ENCODE measurements around the gene CAPN13.

CAPN13 gene

DNA sequence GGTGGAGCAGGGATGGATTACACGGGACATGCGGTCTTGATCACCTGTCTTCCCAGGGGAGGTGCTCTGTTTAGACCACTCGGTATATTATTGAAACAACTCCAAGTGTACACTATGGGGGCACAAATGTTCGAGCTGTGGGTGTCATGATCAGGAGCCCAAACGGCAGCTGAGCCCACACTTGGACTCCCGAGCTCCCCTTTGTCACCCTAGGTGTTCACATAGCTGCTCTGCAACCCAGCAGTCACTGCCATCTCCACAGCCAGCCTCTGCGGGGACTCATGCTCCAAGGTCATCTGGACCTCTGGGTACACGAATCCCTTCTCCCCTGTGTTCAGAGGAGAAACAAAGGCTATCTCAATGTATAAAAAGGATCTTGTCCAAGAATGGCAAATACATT, 46.0 kb downstream of the CAPN13 start:
- no peak for TF ChIP-seq MAX (IDR thresholded peaks at IDR 0.05)
- TF ChIP-seq YY1 (IDR thresholded peaks at IDR 0.05; ENCODE audit: low read depth) = no peak
- no peak for TF ChIP-seq EP300 (IDR thresholded peaks at IDR 0.05; ENCODE audit: borderline replicate concordance)
- TF ChIP-seq TAF1 (IDR thresholded peaks at IDR 0.05; ENCODE audit: low read depth) = no peak
- no peak for TF ChIP-seq RAD21 (IDR thresholded peaks at IDR 0.05; ENCODE audit: low read depth)
- no peak for TF ChIP-seq ZBTB7A (IDR thresholded peaks at IDR 0.05; ENCODE audit: low read depth)
- no peak for TF ChIP-seq REST (IDR thresholded peaks at IDR 0.05; ENCODE audit: low read depth)
- TF ChIP-seq CREB1 (IDR thresholded peaks at IDR 0.05; ENCODE audit: low read depth) = no peak
- no peak for TF ChIP-seq EGR1 (IDR thresholded peaks at IDR 0.05)
- no peak for TF ChIP-seq NFIC (IDR thresholded peaks at IDR 0.05)
- no peak for TF ChIP-seq TCF12 (IDR thresholded peaks at IDR 0.05; ENCODE audit: low read depth)
- TF ChIP-seq CEBPB (IDR thresholded peaks at IDR 0.05) = no peak
- TF ChIP-seq FOXM1 (IDR thresholded peaks at IDR 0.05; ENCODE audit: borderline replicate concordance, low read depth) = no peak

GRCh38 chr2:30759481-30759880, 47.8 kb downstream of the CAPN13 start:
- TF ChIP-seq NFIC (IDR thresholded peaks at IDR 0.05) (no peak), TCF12 (IDR thresholded peaks at IDR 0.05; ENCODE audit: low read depth) (no peak), REST (IDR thresholded peaks at IDR 0.05; ENCODE audit: low read depth) (no peak)
- TF ChIP-seq, protein P1, sequence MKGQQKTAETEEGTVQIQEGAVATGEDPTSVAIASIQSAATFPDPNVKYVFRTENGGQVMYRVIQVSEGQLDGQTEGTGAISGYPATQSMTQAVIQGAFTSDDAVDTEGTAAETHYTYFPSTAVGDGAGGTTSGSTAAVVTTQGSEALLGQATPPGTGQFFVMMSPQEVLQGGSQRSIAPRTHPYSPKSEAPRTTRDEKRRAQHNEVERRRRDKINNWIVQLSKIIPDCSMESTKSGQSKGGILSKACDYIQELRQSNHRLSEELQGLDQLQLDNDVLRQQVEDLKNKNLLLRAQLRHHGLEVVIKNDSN (IDR thresholded peaks at IDR 0.05) = no peak

GRCh38 chr2:30758191-30758651, 49.0 kb downstream of the CAPN13 start:
- TF ChIP-seq ZBTB7A (IDR thresholded peaks at IDR 0.05; ENCODE audit: low read depth) (no peak), CREB1 (IDR thresholded peaks at IDR 0.05; ENCODE audit: low read depth) (no peak), YY1 (IDR thresholded peaks at IDR 0.05; ENCODE audit: low read depth) (no peak), EGR1 (IDR thresholded peaks at IDR 0.05) (no peak), RAD21 (IDR thresholded peaks at IDR 0.05; ENCODE audit: low read depth) (no peak), TEAD4 (IDR thresholded peaks at IDR 0.05) (no peak), EP300 (IDR thresholded peaks at IDR 0.05; ENCODE audit: borderline replicate concordance) (no peak), REST (IDR thresholded peaks at IDR 0.05; ENCODE audit: low read depth) (no peak), NFIC (IDR thresholded peaks at IDR 0.05) (no peak), MAX (IDR thresholded peaks at IDR 0.05) (no peak), TCF12 (IDR thresholded peaks at IDR 0.05; ENCODE audit: low read depth) (no peak), FOXM1 (IDR thresholded peaks at IDR 0.05; ENCODE audit: borderline replicate concordance, low read depth) (no peak), TAF1 (IDR thresholded peaks at IDR 0.05; ENCODE audit: low read depth) (no peak), CEBPB (IDR thresholded peaks at IDR 0.05) (no peak)
- TF ChIP-seq, protein P1 (IDR thresholded peaks at IDR 0.05) = no peak

DNA sequence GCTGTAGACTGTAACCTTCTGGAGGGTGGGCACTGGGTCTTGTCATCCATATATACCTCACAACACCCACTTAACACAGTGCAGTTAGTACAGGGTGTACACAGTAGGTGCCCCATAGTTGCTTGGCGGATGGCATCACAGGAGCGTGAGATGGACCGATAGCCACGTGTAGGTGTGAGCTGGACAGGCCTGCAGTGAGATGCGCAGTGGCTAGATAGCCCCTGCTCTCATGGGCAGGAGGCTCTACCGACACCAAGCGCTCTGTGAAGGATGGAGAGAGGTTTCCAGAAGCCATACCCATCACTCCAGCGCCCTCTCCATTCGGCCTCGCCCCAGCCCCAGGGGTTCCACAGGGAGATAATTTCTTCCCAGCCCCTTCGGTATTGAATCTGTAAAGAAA, 49.5 kb downstream of the CAPN13 start:
- TF ChIP-seq CEBPB (IDR thresholded peaks at IDR 0.05) (no peak), TAF1 (IDR thresholded peaks at IDR 0.05; ENCODE audit: low read depth) (no peak), FOXM1 (IDR thresholded peaks at IDR 0.05; ENCODE audit: borderline replicate concordance, low read depth) (no peak), CREB1 (IDR thresholded peaks at IDR 0.05; ENCODE audit: low read depth) (no peak), EGR1 (IDR thresholded peaks at IDR 0.05) (no peak), TEAD4 (IDR thresholded peaks at IDR 0.05) (no peak)

- TF ChIP-seq TEAD4 (IDR thresholded peaks at IDR 0.05) (no peak), CREB1 (IDR thresholded peaks at IDR 0.05; ENCODE audit: low read depth) (no peak), RAD21 (IDR thresholded peaks at IDR 0.05; ENCODE audit: low read depth) (no peak), TCF12 (IDR thresholded peaks at IDR 0.05; ENCODE audit: low read depth) (no peak), ZBTB7A (IDR thresholded peaks at IDR 0.05; ENCODE audit: low read depth) (no peak), CEBPB (IDR thresholded peaks at IDR 0.05) (no peak), MAX (IDR thresholded peaks at IDR 0.05) (no peak), EP300 (IDR thresholded peaks at IDR 0.05; ENCODE audit: borderline replicate concordance) (no peak), EGR1 (IDR thresholded peaks at IDR 0.05) (no peak), FOXM1 (IDR thresholded peaks at IDR 0.05; ENCODE audit: borderline replicate concordance, low read depth) (no peak), YY1 (IDR thresholded peaks at IDR 0.05; ENCODE audit: low read depth) (no peak), TAF1 (IDR thresholded peaks at IDR 0.05; ENCODE audit: low read depth) (no peak), NFIC (IDR thresholded peaks at IDR 0.05) (no peak)
- TF ChIP-seq, protein P1 (IDR thresholded peaks at IDR 0.05) = no peak
Measured at GRCh38 chr2:30756971-30757370, 50.3 kb downstream of the CAPN13 start.
